OCI-LY1 (cell line): ENCODE results near the gene RGS5.

ENCODE experiments used
- H2AFZ ChIP-seq: fragments of 200-600 bp; sonication (generic), shearing (Covaris generic); 2 replicates; pipeline ENCODE4 v1.6.0; 2014; ENCODE audit warnings: antibody characterized with exemption, mild to moderate bottlenecking, low read length
- H3F3A ChIP-seq: fragments of 200-600 bp; sonication (generic), shearing (Covaris generic); 2 replicates; pipeline ENCODE4 v1.6.0; 2014; ENCODE audit warnings: mild to moderate bottlenecking, antibody characterized with exemption, low read length, moderate library complexity; ENCODE audit not compliant: insufficient read depth
- H3K27ac ChIP-seq: fragments of 200-600 bp; sonication (generic); 2 replicates; pipeline ENCODE4 v1.5.1; 2014; ENCODE audit warnings: low read length, mixed run types, mild to moderate bottlenecking, low read depth; ENCODE audit not compliant: poor library complexity, severe bottlenecking
- H3K27me3 ChIP-seq: fragments of 200-600 bp; sonication (generic); 2 replicates; pipeline ENCODE4 v1.6.0; 2014; ENCODE audit warnings: antibody characterized with exemption, mild to moderate bottlenecking, low read length, moderate library complexity; ENCODE audit not compliant: insufficient read depth
- H3K36me3 ChIP-seq: fragments of 200-600 bp; sonication (generic); 2 replicates; pipeline ENCODE4 v1.6.1; 2014; ENCODE audit warnings: mild to moderate bottlenecking, antibody characterized with exemption, low read length, moderate library complexity, mixed read lengths; ENCODE audit not compliant: insufficient read depth
- H3K4me1 ChIP-seq: fragments of 200-600 bp; sonication (generic); 2 replicates; pipeline ENCODE4 v1.5.1; 2014; ENCODE audit warnings: mild to moderate bottlenecking, low read length, moderate library complexity; ENCODE audit not compliant: insufficient read depth, severe bottlenecking
- H3K4me2 ChIP-seq: fragments of 200-600 bp; sonication (generic), shearing (Covaris generic); 2 replicates; pipeline ENCODE4 v1.6.1; 2014; ENCODE audit warnings: low read length
- H3K4me3 ChIP-seq: fragments of 200-600 bp; sonication (generic); 2 replicates; pipeline ENCODE4 v1.5.1; 2014; ENCODE audit warnings: low read length, low read depth, mild to moderate bottlenecking, mixed read lengths; ENCODE audit not compliant: poor library complexity, severe bottlenecking
- H3K79me2 ChIP-seq: fragments of 200-600 bp; shearing (Covaris generic); 2 replicates; pipeline ENCODE4 v1.6.1; 2016; ENCODE audit warnings: mixed run types, low read length, mixed read lengths; ENCODE audit not compliant: insufficient read depth
- H3K9ac ChIP-seq: fragments of 200-600 bp; sonication (generic), shearing (Covaris generic); 2 replicates; pipeline ENCODE4 v1.6.1; 2014; ENCODE audit warnings: mild to moderate bottlenecking, low read length, mixed read lengths
- H3K9me2 ChIP-seq: fragments of 200-600 bp; sonication (generic), shearing (Covaris generic); 2 replicates; pipeline ENCODE4 v1.6.1; 2014; ENCODE audit warnings: low read depth, mild to moderate bottlenecking, low read length, mixed read lengths
- H3K9me3 ChIP-seq: fragments of 200-600 bp; shearing (Covaris generic); 2 replicates; pipeline ENCODE4 v1.6.1; 2014; ENCODE audit warnings: low read length, mixed read lengths
- H4K20me1 ChIP-seq: fragments of 200-600 bp; sonication (generic), shearing (Covaris generic); 2 replicates; pipeline ENCODE4 v1.6.0; 2016; ENCODE audit warnings: mild to moderate bottlenecking, low read length; ENCODE audit not compliant: insufficient read depth
- EZH2 ChIP-seq: fragments of 200-600 bp; sonication (generic), shearing (Covaris generic); IDR thresholded peaks from 2 replicates; pipeline ENCODE4 v1.8.0; 2017; ENCODE audit warnings: borderline replicate concordance, mixed run types, mild to moderate bottlenecking, antibody characterized with exemption, low read length, moderate library complexity, mixed read lengths
- TF ChIP-seq, protein P1 (sequence below): fragments of 200-600 bp; sonication (generic), shearing (Covaris generic); IDR thresholded peaks from 2 replicates; pipeline ENCODE4 v1.5.1; 2017; ENCODE audit warnings: mild to moderate bottlenecking, antibody characterized with exemption, low read length, moderate library complexity, mixed read lengths

Gene RGS5

DNA sequence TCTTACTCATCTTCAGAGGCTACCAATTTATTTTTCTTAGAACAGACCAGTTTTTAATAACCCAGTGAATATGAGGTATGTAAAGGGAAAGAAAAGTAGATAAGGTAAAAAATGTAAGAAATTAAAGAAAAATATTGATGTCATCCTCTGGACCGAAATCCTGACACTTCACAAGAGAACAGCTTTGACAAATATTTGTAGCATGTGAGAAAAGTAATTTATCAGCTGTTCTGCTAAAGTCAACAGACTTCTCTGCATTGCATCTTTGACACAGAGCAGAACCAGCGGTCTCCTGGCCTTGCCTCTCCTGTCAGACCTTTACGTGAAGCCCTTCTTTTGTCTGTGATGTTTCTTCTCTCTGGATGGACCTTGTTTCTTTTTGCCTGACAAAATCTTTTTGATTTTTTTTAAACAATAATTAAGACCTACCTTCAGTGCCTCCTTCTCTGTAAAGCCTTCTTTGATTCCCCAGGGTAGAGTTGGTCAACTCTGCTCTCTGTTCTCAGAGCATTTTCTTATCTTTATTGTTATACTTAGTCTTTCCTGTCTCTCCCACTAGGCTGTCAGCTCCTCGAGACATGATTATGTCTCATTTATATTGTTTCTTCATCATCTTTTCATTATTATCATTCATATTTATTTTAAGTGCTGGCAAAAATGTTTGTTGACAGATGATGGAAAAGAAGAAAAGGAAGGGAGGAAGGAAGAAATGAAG, 98.2 kb downstream of the RGS5 start:
- Histone ChIP-seq H3K9me3 (no peaks in the 10 kb centered on the region), H3K27me3 (no peaks in the 10 kb centered on the region), H3K36me3 (no peaks in the 10 kb centered on the region), H3K27ac (no peak overlapping the region), H3K79me2 (no peaks in the 10 kb centered on the region), H3K4me3 (no peak overlapping the region), H3F3A (no peaks in the 10 kb centered on the region), H3K9ac (no peak overlapping the region), H3K9me2 (no peaks in the 10 kb centered on the region), H3K4me2 (no peak overlapping the region), H4K20me1 (no peaks in the 10 kb centered on the region), H2AFZ (no peak overlapping the region), H3K4me1 (no peaks in the 10 kb centered on the region)
- TF ChIP-seq, protein P1, sequence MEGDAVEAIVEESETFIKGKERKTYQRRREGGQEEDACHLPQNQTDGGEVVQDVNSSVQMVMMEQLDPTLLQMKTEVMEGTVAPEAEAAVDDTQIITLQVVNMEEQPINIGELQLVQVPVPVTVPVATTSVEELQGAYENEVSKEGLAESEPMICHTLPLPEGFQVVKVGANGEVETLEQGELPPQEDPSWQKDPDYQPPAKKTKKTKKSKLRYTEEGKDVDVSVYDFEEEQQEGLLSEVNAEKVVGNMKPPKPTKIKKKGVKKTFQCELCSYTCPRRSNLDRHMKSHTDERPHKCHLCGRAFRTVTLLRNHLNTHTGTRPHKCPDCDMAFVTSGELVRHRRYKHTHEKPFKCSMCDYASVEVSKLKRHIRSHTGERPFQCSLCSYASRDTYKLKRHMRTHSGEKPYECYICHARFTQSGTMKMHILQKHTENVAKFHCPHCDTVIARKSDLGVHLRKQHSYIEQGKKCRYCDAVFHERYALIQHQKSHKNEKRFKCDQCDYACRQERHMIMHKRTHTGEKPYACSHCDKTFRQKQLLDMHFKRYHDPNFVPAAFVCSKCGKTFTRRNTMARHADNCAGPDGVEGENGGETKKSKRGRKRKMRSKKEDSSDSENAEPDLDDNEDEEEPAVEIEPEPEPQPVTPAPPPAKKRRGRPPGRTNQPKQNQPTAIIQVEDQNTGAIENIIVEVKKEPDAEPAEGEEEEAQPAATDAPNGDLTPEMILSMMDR: no peak
- no peak for TF ChIP-seq EZH2

DNA sequence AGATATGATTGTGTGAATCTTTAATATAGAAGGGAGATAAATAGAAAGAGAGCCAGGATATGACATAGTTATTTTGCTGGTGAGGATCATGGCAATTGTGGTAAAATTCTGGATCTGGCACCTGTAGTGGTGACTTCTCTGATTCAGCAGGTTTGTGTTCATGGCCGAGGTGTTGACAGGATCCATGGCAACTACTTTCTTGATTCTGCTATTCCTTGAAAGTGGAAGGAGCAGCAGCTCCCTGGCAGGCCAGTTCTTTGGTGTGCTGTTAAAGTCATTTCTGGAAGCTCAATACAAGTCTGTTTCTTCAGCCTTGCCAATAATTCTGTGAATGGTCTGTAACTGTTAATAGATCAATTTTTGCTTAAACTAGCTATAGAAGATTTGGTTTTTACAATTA, 100.1 kb downstream of the RGS5 start:
- H3K9ac ChIP-seq: no peak overlapping the region
- H3K9me3 ChIP-seq: no peaks in the 10 kb centered on the region
- no peaks in the 10 kb centered on the region for H3K4me1 ChIP-seq
- no peaks in the 10 kb centered on the region for H3K79me2 ChIP-seq
- no peak overlapping the region for H3K27ac ChIP-seq
- H2AFZ ChIP-seq: no peak overlapping the region
- H3K27me3 ChIP-seq: no peaks in the 10 kb centered on the region
- no peaks in the 10 kb centered on the region for H3K9me2 ChIP-seq
- H3K36me3 ChIP-seq: no peaks in the 10 kb centered on the region
- TF ChIP-seq, protein P1: no peak
- no peak overlapping the region for H3K4me2 ChIP-seq
- no peak overlapping the region for H3K4me3 ChIP-seq
- H4K20me1 ChIP-seq: no peaks in the 10 kb centered on the region
- H3F3A ChIP-seq: no peaks in the 10 kb centered on the region

DNA sequence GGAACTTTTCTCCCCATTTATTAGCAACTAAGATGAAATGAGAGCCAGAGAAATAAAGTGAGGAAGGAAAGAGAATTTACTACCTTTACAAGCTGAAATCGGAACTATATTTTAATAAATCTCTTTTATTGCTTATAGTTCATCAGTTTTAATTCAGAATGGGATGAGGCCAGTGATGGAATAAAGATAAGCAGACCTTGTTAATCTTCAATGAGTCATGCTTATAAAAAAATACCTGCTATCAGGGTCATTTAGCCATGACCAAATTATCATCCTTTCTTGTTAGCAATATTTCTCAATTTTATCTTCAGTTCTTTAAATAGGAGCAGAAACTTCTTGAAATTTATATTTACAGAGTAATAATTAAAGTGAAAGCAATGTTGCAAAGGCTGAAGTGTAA, 107.5 kb downstream of the RGS5 start:
- Histone ChIP-seq H2AFZ (no peak overlapping the region), H3K27ac (no peak overlapping the region), H3K4me1 (no peaks in the 10 kb centered on the region), H3F3A (no peaks in the 10 kb centered on the region), H3K27me3 (no peaks in the 10 kb centered on the region), H3K9me2 (no peaks in the 10 kb centered on the region), H4K20me1 (no peaks in the 10 kb centered on the region), H3K9me3 (no peaks in the 10 kb centered on the region), H3K9ac (no peak overlapping the region), H3K4me2 (no peak overlapping the region), H3K79me2 (no peaks in the 10 kb centered on the region), H3K4me3 (no peak overlapping the region), H3K36me3 (no peaks in the 10 kb centered on the region)
- TF ChIP-seq, protein P1: no peak
- TF ChIP-seq EZH2: no peak
